HFF-Myc (cell line): ENCODE measurements around the gene IQSEC3.

ENCODE experiments used
- DNase-seq: peaks from one replicate; pipeline ENCODE4 v3.0.0-alpha.2; 2011; ENCODE audit warnings: low read depth; ENCODE audit errors: extremely low read depth
- H3K4me3 ChIP-seq: replicated peaks from 2 replicates; pipeline ENCODE4 v1.5.1; 2011; ENCODE audit warnings: low read depth, mild to moderate bottlenecking, control low read depth, low read length
- TF ChIP-seq, protein P1 (sequence below): IDR thresholded peaks from 2 replicates; pipeline ENCODE4 v1.5.1; 2012; ENCODE audit warnings: mild to moderate bottlenecking, low read depth, low read length, control low read depth; ENCODE audit errors: missing control alignments

IQSEC3 gene

DNA sequence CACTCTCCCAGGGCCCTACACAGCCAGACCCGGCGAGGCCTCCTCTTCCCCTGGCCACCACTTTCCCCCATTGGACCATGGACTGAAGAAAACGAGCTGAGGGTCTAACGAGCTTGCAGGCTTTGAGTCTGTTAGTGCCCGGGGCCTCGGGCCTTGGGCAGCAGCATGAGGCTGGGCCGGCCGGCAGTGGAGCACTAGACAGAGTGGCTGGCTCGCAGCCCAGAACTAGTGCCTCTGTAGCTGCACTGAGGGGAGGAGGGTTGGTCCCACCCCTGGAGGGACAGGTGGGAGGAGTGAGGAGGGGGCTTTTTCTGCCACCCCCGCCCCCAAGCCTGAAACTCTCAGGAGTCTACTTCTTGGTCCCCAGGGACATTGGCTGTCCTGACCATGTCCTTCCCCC lies 108.7 kb downstream of the IQSEC3 start:
- no peak for DNase-seq
- TF ChIP-seq, protein P1, sequence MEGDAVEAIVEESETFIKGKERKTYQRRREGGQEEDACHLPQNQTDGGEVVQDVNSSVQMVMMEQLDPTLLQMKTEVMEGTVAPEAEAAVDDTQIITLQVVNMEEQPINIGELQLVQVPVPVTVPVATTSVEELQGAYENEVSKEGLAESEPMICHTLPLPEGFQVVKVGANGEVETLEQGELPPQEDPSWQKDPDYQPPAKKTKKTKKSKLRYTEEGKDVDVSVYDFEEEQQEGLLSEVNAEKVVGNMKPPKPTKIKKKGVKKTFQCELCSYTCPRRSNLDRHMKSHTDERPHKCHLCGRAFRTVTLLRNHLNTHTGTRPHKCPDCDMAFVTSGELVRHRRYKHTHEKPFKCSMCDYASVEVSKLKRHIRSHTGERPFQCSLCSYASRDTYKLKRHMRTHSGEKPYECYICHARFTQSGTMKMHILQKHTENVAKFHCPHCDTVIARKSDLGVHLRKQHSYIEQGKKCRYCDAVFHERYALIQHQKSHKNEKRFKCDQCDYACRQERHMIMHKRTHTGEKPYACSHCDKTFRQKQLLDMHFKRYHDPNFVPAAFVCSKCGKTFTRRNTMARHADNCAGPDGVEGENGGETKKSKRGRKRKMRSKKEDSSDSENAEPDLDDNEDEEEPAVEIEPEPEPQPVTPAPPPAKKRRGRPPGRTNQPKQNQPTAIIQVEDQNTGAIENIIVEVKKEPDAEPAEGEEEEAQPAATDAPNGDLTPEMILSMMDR = no peak
- no peak overlapping the region for H3K4me3 ChIP-seq

DNA sequence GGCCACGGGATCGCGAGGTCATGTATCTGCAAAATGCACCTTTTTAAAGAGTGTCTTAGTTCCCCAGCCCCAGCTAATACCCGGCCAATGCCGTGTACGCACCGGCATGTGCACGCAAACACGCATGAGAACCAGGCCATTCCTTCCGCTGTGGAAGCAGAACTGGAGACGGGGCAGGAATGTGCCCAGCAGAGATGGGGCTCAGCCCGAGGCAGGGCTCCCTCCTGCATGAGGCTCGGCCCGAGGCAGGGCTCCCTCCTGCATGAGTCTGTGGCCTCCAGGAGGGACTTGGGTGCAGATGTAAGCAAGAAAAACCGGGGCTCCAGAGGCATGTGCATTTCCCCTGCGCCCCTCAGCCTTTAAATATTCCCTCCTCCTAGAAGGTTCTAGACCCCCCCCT lies 109.2 kb downstream of the IQSEC3 start:
- TF ChIP-seq, protein P1 = no peak

DNA sequence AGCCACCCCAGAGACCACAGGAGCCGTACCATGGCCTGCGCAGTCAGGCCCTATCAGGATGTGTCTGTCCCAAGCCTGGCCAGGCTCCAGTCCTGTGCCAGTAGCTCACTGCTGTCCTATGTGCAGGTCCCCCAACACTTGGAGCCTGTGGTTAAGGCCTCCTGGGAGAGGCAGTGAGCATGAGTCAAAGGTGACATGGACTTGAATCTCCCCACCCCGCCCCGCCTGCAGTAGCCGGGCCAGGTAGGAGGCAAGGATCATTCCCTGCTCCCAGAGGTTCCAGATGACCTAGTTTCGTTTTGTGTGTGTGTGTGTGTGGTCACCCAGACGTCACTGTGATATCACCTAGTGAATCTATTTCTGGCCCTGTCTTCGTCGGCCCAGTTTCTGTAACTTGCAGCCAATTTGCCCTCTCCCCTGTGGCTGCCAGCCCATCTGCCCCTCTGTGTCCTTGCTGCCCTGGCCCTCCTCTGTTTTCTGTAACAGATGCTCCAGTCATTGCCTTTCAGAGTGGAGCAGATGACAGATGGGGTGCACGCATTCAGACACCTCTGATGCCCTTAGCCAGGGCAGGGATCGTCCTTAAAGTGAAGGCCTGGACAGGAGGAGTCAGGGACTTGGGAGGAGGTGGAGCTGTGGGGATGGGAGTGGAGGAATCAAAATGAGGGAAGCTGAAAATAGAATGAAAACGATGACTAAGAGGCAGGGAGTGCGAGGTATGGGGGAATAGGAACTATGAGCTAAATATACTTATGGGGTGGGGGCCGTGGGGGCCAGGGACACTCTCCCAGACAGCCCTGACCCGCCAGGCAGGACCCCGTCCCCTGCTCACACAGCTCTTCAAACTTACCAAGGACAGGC lies 110.0 kb downstream of the IQSEC3 start:
- DNase-seq = no peak
- no peak overlapping the region for H3K4me3 ChIP-seq
- TF ChIP-seq, protein P1 = no peak

More for the DNA sequence above, 109.2 kb downstream of the IQSEC3 start:
- H3K4me3 ChIP-seq = no peak overlapping the region
- no peak for DNase-seq

DNA sequence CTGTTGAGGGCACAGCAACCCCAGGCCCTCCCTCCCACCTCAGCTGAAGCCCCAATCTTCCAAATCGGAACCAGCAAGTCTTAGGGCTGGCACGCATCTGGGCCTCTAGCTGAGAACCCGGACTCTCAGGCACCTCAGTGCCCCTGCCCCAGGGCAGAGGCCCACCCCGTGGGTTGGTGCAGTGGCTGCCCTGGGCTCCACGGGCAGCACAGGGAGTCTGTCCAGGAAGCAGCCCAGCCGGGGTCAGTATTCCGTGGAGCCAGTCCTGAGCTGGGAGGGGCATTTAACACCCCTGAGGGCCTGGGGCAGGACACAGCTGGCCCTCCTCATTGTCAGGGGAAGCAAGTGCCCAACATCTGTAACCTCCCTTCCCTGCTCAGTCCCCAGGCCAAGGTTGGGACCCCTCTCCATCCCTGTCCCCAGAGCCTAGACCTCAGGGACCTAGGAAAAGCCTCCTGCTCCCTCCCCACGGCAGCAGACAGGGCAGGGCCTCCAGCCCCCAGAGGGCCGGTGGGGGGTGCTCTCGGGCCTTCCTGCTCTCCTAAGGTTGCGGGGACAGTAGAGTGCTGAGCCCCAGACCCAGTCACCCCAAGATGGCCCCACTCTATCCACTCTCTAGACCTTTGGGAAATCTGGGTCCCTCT lies 110.9 kb downstream of the IQSEC3 start:
- TF ChIP-seq, protein P1 = no peak
- DNase-seq = no peak
- H3K4me3 ChIP-seq = no peak overlapping the region

DNA sequence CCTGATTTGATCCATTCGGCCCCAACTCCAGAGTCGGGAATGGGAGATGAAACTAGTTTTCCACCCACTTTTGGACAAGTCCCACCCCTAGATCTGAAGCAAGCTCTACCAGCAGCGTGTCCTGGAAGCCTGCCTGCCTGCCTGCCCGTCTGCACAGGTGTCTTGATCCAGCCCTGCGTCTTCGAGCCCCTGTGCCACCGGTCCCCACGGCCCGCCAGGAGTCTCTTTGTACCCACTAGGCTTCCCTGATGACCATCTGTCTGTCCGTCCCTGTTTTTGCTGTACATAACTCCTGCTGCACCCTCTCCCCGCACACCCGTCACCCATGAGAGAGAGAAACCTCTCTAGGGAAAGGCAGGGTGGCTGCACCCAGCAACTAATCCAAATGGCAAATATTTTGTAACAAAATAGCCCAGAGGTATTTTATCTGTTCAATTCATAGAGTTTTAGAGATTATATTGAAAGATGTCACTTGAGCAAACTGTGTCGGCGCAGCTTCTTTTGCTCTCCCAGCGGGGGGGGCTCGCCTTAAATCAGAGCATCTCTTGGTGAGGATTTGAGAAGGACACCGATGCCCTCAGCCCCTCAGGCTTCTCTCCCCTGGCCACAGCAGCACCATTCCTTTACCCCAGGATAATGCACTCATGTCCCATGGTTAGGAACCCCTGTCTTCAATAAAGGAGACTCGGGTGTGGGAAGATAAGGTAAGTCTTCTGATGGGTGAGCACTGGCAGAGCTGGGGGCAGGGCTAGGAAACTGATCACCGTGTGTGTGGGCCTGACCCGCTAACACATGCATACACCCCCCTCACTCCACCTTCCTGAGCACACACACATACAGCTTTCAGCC lies 111.6 kb downstream of the IQSEC3 start:
- DNase-seq = no peak
- no peak overlapping the region for H3K4me3 ChIP-seq
- TF ChIP-seq, protein P1 = no peak

DNA sequence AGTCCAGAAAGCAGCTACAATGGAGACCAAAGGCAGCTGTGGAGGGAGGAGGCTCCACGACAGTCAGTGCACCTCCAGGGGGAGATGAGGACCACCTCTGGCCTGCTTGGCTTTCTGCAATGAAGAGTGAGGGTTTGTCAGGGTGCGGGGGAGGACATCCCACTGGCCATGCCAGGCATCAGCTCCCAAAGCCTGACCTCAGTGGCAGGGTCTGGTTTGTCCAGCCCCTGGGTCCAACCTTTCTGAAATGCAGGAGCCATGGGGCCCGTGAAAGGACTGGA lies 112.2 kb downstream of the IQSEC3 start:
- TF ChIP-seq, protein P1 = no peak

More for the DNA sequence above, 112.2 kb downstream of the IQSEC3 start:
- DNase-seq = no peak
- no peak overlapping the region for H3K4me3 ChIP-seq
